ENCODE measurements around the gene UGT1A9.

- TF ChIP-seq CTCF (IDR thresholded peaks at IDR 0.05; ENCODE audit: poor library complexity): no peak
- no peak for TF ChIP-seq EZH2 (IDR thresholded peaks at IDR 0.05; ENCODE audit: borderline replicate concordance)
- TF ChIP-seq EZH2phosphoT487 (IDR thresholded peaks at IDR 0.05; ENCODE audit: low read depth, severe bottlenecking, unreplicated experiment): no peak
Observed at GRCh38 chr2:233773854-233774253, 102.2 kb downstream of the UGT1A9 start.

Measured in hepatocyte (in vitro differentiated cells).